ENCODE results near the gene DCD.
"Not testable (repeated sequence)": the region's sequence is repeated elsewhere in the genome, so short reads cannot be mapped to it uniquely, and the experiment has no call there.

DCD gene

DNA sequence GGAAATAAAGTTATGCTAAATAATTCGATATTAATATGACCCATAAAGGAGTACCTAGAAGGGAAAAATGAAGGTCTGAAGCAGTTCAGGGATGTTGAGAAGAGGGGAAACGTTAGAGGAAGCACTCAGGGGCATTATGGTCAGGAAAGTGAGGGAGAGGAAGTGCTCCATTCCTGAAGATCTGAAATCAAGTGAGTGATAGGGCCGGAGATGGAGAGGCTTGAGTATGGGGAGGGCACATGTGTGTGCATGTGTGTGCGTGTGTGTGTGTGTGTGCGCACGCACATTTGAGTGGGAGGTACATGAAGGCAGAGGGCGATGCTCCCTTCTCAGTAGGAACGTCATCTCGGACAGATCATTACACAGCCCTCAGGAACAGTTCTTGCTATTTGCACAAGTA lies 4.9 kb upstream of the DCD start:
- DNase-seq (ENCODE audit: low read depth): no peak

DNA sequence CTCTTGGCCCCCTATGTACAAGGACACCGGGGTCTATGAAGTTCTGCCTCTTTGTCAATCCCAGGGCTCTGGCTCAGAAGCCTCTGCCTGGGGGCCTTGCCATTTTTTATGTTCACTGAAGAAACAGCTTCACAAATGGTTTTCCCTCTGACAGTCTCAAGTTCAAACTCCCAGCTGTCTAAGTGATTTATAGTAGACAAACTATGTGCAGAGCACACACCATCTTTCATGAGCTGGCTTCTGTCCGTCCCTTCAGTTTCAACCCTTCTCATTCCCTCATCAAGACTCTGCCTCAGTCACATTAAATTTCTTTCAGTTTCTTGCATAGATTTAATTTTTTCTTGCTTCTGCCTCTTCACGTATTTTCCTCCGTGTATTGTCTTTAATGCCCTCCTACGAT lies 2.7 kb upstream of the DCD start:
- DNase-seq (ENCODE audit: low read depth): no peak

DNA sequence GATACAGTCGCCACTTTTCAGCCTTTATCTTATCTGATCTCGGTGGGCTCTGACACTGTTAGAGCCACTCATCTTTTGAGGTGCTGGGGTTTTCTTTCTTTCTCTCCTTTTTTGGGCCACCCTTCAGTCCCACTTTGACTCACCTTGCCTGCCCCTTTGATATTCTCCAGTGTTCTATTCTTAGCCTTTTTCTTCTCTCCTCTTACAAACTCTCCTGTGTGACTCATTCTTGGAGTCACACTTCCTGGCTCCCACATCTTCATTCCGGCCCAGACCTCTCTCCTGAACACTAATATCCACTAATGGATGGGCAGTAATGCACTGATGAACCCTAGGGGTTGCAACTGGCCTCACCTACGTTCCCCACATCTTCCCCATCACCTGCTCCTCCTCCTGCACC lies 2.2 kb upstream of the DCD start:
- no peak for DNase-seq (ENCODE audit: low read depth)

DNA sequence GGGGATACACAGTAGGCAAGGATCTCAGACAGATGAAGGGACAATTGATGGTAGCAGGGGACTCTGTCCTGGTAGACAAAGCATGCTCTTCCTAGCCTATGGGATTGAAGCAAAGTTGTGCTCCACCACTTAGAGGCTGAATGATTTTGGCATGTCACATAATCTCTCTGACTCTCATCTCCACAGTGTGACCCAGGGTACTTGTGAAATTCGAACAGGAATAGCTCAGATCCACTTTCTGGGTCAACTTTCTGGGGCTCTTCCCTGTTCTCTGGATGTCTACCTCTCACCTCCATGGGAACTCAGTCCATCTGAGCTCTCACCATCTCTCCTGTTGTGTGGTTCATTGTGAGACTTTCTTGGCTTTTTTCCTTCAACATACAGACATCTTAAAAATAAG lies 1.7 kb upstream of the DCD start:
- DNase-seq (ENCODE audit: low read depth): no peak

DNA sequence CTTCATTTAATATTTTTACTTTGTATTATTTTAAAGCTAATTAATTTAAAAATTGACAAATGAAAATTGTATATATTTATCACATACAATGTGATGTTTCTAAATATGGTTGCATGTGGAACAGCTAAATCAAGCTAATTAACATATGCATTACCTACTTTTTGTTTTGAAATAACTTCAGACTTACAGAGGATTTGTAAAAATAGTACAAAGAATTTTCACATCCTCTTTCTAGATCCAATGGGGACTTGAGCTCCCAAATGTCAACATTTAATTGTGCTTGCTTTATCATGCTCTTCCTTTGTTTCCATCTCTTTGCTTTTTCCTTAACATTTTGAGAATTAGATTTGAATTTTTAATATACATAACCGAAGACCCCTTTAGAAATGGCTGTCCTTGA lies 6.6 kb downstream of the DCD start:
- no peak for DNase-seq (ENCODE audit: low read depth)

DNA sequence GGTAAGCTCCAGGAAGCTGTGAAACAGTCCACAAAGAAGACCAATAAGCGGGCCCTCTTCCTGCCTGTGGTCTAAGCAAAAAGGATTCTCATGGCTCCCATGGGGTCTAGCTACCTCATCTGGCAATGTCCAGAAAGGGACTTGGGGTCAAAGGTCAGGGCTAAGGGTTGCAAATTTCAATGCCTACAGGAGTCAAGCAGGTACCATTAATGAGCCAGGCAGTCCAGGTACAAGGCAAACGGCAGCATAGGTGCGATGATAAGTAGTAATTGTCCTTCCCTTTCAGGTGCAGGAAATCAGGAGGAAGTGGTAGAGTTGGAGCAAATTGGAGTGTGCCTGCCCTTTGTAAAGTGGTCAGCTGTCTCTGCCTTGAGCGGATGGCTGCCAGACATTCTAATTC lies 7.1 kb downstream of the DCD start:
- DNase-seq (ENCODE audit: low read depth): no peak

DNA sequence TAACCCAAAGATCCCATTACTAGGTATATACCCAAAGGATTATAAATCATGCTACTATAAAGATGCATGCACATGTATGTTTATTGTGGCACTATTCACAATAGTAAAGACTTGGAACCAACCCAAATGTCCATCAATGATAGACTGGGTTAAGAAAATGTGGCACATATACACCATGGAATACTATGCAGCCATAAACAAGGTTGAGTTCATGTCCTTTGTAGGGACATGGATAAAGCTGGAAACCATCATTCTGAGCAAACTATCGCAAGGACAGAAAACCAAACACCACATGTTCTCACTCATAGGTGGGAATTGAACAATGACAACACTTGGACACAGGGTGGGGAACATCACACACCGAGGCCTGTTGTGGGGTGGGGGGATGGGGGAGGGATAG lies 9.1 kb downstream of the DCD start:
- not testable (repeated sequence) for DNase-seq (ENCODE audit: low read depth)

DNA sequence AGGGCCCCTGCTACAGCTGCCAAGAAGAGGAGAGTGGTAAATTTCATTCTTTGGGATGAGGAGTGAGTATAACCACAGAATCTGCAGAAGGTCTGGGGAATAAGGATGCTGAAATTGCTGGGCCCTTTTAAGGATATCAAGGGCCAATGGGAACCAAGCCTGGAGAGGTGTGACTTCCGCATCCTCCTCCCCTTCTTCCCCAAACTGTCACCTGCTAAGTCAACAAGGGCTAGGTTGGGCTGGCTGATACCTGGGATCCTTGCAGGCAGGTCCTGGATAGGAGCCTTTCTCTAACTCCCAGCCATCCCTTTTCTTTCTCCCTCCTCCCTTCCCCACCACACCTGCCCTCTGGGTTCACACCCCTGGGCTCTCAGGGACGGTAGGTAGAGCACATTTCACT lies 13.4 kb downstream of the DCD start, which contains the start of gene LACRT:
TSS of gene LACRT (minus strand) at position 101 of the 400 bp plus-strand sequence. CDS start at position 47, 54 bp downstream.
- no peak for DNase-seq (ENCODE audit: low read depth)

DNA sequence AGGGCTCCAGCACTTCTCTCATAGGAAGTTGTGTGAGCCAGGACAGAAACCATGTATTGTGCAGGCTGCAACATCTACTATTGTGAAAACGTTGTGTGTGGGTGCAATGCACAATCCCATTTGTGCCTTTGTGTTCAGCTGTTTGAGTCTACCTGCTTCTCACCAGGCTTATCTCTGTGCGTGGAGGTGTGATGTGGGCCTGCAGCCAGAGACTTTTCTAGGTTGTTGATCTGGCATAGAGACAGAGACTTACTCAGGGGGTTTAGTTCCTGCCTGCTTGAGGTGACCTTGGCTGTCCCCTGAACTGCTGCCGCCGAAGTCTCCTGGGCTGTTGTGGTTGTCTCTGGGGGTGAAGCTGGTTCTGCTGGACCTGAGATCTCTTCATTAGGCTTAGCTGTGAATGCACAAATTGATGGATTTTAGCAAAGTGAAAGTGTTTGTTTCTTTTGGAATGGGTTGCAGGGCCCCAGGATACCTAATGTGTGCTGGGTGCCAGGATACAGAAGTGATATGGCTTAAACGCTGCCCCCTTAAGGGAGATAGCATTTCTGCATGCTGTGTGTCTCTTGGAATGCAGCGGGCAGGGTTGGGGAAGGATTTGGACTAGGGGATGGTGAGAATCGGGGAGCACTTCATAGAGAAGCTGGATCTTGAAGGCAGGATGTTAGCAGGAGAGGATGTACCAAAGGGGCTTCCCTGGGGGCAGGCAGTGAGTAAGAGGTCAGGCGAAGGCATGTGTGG lies 16.0 kb downstream of the DCD start:
- DNase-seq (ENCODE audit: low read depth): no peak

DNA sequence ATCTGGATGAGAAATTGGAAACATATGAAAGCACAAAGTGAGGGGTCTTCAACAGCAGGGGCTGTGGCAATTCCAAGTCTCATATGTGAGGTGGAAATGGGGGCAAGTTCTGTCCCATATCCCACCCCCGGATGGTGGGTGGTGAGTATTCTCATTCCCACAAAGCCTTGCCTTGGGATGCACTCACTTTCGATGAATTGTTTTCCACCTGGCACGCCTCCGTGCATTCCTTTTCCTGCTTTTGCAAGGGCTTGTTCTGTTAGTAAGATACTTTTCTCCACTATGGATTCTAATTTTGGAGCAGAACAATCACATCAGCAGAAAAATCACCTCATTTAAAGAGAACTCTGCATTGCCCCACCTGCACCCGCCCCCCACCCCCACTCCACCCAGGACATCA lies 16.6 kb downstream of the DCD start:
- DNase-seq (ENCODE audit: low read depth): no peak

DNA sequence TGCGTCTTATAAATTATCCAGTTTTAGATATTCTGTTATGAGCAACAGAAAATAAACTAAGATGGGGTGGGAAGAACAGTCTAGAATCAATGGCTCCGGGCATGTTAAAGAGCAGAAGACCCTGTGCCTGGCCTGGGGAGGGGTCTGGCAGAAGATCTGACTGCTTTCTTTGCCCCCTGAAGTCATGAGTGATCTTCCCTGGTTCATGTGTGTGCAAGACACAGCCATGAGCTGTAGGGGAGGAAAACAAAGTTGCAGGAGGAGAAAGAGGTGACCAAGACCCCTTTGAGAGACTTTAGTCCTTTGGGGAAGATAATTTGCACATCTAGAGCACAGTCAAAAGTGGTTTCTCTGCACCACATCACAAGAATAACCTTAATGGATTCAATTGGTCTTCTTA lies 18.2 kb downstream of the DCD start:
- DNase-seq (ENCODE audit: low read depth): no peak

DNA sequence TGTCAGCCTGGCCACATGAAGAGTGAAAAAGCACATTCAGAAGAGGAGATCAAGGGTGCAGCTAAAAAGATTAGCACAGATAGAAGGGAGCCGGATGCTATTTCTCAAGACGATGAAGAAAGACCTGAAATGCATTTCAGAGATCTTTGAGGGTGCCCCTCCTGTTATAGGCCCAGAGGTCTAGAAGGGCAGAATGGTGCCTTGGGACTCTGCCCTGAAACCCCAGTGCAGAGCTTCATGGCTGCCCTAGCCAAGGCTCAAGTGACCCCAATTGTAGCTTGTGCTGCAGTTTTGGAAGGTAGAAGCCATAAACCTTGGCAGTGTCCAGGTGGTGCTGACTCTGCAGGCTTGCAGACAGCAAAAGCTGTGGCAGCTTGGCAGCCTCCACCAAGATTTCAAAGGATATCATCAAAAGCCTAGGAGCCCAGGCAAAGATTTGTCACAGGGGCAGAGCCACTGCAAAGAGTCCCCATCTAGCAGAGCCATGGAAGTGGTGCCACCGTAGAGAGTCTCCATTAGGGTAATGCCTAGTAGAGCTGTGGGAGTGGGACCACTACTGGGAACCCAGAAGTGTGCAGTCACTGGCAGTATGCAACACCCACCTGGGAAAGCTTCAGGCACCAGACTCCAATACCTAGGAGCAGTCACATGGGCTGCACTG lies 19.8 kb downstream of the DCD start:
- no peak for DNase-seq (ENCODE audit: low read depth)

DNA sequence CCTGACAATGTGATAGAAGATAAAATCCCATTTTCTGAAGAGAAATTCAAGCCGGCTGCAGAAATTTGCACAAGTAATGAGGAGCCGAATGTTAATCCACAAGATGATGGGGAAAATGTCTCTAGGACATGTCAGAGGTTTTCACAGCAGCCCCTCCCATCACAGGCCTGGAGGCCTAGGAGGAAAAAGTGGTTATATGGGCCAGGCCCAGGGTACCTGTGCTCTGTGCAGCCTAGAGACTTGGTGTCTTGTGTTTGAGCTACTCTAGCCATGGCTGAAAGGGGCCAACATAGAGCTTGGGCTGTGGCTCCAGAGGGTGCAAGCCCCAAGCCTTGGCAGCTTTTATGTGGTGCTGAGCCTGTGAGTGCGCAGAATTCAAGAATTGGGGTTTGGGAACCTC lies 20.9 kb downstream of the DCD start:
- DNase-seq (ENCODE audit: low read depth): no peak

DNA sequence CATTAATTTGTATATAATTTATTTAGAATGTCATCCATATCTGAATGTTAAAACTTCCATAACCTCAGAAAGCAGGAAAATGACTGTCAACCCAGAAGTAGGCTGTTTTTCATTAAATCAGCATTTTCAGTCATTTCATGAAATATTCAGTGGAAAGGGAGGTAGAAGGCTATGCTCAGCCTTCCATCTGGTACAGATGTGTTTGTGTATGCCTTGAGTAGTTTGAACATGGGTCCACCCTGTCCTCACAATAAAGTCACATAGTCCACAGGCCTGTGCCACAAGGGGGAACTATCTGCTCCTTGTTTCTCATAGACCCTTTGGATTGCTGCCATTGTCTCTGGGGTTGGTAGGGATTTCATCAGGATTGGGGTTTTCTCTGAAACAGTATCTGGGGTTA lies 22.6 kb downstream of the DCD start:
- DNase-seq (ENCODE audit: low read depth): no peak

DNA sequence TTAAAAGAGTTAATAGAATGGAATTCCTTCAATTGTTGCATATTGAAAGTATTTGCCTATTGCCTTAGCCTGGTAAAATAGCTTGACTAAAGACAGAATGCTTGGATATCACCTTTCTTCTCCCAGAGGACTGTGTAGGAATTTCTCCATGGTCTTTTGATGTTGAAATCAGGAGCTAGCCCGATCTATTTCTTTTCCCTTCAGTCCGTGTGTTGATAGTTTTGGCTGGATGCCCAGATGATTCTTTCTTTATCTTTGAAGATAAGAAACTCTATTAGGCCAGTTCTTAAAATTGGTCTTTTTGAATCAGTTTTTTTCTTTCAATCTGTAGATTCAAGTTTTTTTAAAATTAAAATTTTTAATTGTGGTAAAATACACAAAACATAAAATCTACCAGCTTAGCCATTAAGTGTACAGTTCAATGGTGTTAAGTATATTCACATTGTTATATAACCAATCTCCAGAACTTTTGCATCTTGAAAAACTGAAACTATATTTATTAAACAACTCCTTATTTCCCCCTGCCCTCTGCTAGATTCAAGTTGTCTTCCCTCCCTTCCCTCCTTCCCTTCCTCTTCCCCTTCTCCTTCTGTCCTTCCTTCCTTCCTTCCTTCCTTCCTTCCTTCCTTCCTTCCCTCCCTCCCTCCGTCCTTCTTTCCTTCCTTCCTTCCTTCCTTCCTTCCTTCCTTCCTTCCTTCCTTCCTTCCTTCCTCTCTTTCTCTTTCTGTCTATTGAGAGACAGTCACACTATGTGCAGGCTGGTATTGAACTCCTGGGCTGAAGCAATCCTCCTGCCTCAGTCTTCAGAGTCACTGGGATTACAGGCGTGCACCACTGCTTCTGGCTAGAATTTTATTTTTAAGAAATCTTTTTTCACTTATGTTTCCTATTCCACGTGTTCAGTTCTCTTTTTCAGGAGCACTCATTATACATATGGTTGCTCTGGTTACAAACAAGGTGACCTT lies 23.6 kb downstream of the DCD start:
- DNase-seq (ENCODE audit: low read depth): no peak

DNA sequence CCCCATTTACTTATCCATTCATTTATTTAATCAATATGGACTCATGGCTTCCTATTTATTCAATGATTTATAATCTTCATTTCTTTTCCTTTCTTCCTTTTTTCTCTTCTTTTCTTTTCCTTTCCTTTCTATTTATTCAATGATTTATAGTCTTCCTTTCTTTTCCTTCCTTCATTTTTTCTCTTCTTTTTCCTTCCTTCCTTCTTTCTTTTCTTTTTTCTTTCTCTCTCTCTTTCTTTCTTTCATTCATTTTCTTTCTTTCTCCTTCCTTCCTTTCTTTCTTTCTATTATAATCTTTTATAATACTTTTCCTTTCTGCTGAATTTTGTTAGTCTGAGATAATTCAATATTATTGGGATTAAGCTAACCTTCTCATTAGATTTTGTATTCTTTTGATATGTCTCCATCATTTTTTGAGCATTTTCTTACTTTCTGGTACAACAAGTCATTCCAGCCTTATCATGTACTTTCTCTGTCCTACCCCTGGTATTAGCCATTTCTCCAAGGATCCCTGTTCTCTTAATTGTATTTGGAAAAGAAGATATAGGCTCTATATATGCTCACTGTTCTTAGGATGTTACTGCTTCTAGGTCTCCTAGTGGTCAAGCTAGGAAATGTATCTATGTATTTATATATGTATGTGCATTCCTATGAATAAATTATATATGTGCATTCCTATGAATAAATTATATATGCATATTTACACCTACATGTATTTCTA lies 25.5 kb downstream of the DCD start:
- no peak for DNase-seq (ENCODE audit: low read depth)

DNA sequence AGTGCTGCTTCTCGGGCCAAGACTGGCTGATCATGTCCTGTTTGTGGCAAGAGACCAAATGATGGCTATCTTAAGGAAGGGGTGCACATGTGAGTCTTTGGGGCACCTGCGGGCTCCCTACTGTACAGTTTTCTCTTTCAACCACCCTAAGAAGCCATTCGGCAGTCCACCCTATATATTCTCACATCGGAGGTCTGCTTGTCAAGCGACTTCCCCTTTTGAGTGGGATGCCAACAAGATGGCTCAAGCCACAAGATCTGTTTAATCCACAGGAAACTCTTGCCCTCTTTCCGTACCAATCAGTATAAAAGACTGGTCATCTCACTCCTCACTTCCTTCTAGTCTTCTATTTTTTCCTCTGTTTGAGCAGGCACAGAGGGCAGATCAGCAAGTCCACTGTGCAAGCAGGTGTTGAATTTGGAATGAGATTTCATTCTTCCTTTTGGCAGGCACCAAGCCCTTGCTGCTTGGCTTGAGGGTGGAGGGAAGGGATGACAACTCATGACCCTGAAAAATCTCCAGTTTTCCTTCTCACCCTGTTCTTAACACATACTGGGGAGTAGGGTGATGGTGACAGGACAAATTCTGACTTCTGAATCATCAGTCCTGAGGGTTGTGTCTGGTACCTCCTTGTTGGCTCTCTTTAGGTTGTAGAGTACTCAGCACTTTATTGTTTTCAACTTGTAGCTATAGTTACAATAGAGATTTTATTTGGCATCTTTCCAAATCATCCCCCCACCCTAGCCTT lies 31.1 kb downstream of the DCD start:
- no peak for DNase-seq (ENCODE audit: low read depth)

DNA sequence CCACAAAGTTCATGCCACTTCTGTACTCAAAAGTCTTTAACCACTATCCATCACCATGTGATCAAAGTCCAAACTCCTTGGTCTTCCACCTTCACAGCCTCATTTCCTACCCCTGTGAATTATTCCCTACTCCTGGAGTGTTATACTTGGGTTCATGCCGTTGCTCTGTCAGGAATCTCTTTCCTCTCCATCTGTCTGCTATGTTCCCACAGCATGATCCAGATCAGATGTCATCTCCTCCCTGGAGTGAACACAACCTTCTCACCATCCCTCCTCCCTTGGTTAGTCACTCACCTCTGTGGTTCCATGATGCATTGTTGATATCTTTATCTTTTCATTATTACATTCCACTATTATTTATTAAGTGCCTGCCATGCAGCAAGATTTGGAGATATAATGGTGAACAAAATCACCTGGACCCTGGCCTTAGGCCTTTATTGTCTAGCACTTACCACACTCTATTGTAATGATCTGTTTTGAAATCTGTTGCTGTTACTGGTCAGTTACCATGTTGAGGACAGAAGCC lies 35.9 kb downstream of the DCD start:
- no peak for DNase-seq (ENCODE audit: low read depth)

DNA sequence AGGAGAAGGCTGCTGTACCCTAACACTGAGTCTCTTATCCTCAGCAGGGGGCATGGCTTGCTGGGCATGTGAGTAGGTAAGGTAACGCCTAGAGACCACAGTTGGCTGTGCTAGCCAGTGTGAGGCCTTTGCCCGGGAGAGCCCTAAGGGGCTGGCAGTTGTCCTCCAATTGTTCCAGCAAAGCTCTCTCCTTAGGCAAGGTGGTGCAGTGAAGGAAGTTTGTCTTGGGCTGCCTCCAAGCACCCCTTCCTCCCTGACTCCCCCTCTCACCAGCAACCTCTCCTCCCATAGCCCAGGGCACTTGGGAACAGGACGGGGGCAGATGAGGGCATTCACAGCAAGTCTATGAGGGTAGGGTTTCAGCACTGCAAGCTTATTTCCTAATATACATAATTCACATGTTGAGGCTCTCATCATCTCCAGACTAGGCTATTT lies 36.4 kb downstream of the DCD start:
- DNase-seq (ENCODE audit: low read depth): no peak

DNA sequence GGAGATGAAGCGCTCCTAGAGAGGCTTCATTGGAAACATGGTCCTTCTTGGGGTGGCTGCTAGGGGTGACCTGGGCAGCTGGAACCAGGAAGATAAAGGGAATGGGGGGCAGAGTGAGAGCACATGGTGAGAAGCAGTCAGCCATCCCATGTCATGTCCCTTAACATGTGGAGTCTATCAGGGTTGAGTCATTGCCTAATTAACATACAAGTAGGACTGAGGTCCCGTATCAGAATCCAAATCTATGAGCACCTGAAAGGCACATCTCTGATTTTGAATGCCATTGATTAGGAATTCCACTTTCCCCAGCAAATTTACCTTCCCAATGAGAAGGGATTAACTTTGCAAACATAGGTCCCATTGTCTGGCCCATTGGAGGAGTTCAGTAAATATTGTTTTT lies 39.4 kb downstream of the DCD start:
- no peak for DNase-seq (ENCODE audit: low read depth)

DNA sequence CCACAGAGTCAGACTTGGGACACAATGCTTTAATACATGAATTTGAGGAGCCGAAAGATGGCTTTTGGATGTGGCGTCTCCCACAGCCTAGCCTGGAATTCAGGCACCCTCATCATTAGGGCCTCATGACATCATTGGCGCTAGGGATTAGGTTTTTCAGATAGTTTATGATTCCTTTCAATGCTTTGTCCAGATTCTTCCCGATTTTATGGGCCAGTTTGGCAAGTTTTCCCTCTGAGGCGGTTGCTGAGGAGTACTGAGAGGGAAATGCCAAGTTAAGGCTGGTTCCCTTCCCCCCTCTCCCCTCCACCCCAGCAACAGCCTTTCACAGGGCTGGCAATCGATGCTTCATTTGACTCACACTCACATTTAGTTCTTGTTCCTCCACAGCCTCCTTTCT lies 40.0 kb downstream of the DCD start:
- DNase-seq (ENCODE audit: low read depth): no peak

All from stimulated activated CD8-positive, alpha-beta memory T cell treated with anti-CD3 and anti-CD28 coated beads, Interleukin-15, amount 100 ng/mL, for 24 hours (primary cell).